A549 (cell line): ENCODE results near the gene DCHS2.

Experiments
- EP300 ChIP-seq, 2 experiments: fragments of >200 bp; sonication (Bioruptor Twin); formaldehyde crosslinking; IDR thresholded peaks; 2 replicates in 1 of 2; 3 replicates in 1 of 2; pipeline ENCODE4 v1.6.1; 2016 to 2017
- KDM5A ChIP-seq: fragments of 200-600 bp; sonication (generic); IDR thresholded peaks from 2 replicates; pipeline ENCODE4 v1.6.1; 2016; ENCODE audit warnings: antibody characterized with exemption, mild to moderate bottlenecking
- REST ChIP-seq: fragments of 200-600 bp; sonication (generic); IDR thresholded peaks from 2 replicates; pipeline ENCODE4 v1.6.1; 2016; ENCODE audit warnings: antibody characterized with exemption, mild to moderate bottlenecking, moderate library complexity
- RNF2 ChIP-seq: fragments of 200-600 bp; sonication (generic); IDR thresholded peaks from 2 replicates; pipeline ENCODE4 v1.6.1; 2016; ENCODE audit warnings: low read depth, mild to moderate bottlenecking, antibody characterized with exemption, moderate library complexity, borderline replicate concordance
- SMC3 ChIP-seq: fragments of >200 bp; sonication (Bioruptor Twin); formaldehyde crosslinking; IDR thresholded peaks from 3 replicates; pipeline ENCODE4 v1.6.1; 2018; ENCODE audit warnings: inconsistent platforms
- ZFP36 ChIP-seq: fragments of 450-650 bp; IDR thresholded peaks from 2 replicates; pipeline ENCODE4 v1.6.1; 2014; ENCODE audit warnings: borderline replicate concordance; ENCODE audit not compliant: partially characterized antibody
- TF ChIP-seq, protein P1 (sequence below): fragments of >200 bp; sonication (Bioruptor Twin); formaldehyde crosslinking; IDR thresholded peaks from 3 replicates; pipeline ENCODE4 v1.5.1; 2016

- TF ChIP-seq REST: no peak
- TF ChIP-seq KDM5A: no peak
- no peak for TF ChIP-seq EP300 (IDR thresholded peaks at IDR 0.05)
- TF ChIP-seq, protein P1, sequence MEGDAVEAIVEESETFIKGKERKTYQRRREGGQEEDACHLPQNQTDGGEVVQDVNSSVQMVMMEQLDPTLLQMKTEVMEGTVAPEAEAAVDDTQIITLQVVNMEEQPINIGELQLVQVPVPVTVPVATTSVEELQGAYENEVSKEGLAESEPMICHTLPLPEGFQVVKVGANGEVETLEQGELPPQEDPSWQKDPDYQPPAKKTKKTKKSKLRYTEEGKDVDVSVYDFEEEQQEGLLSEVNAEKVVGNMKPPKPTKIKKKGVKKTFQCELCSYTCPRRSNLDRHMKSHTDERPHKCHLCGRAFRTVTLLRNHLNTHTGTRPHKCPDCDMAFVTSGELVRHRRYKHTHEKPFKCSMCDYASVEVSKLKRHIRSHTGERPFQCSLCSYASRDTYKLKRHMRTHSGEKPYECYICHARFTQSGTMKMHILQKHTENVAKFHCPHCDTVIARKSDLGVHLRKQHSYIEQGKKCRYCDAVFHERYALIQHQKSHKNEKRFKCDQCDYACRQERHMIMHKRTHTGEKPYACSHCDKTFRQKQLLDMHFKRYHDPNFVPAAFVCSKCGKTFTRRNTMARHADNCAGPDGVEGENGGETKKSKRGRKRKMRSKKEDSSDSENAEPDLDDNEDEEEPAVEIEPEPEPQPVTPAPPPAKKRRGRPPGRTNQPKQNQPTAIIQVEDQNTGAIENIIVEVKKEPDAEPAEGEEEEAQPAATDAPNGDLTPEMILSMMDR: no peak
- TF ChIP-seq SMC3: no peak
- TF ChIP-seq RNF2: no peak
- TF ChIP-seq ZFP36: no peak
These were observed 136.7 kb downstream of the DCHS2 start for GRCh38 chr4:154354883-154355282.
